Lower lobe of right lung (tissue), 2 donors: ENCODE data around the gene ELP4. TPM values are rescaled to one million over a fixed set of nuclear protein-coding genes. Genes with fewer than 3 reads are reported as not detected.
"Not testable (repeated sequence)": the region's sequence is repeated elsewhere in the genome, so short reads cannot be mapped to it uniquely, and the experiment has no call there.

Experiments used
- ATAC-seq, 2 donors: fragments of 200-7000 bp; cut with Tn5 transposase; one replicate each; pipeline ENCODE4 v1.9.1; 2020 to 2022; ENCODE audit warnings: mild to moderate bottlenecking in 2 of 2, moderate library complexity in 2 of 2
- DNase-seq: peaks from one replicate; pipeline ENCODE4 v3.0.0-alpha.2; 2020
- H3K27ac ChIP-seq: fragments of 200-600 bp; one replicate; pipeline ENCODE4 v1.8.0; 2022
- H3K27me3 ChIP-seq: fragments of 200-600 bp; one replicate; pipeline ENCODE4 v1.8.0; 2022; ENCODE audit warnings: low read depth
- H3K36me3 ChIP-seq: fragments of 200-600 bp; one replicate; pipeline ENCODE4 v1.8.0; 2022; ENCODE audit warnings: mild to moderate bottlenecking
- H3K4me1 ChIP-seq: fragments of 200-600 bp; one replicate; pipeline ENCODE4 v1.8.0; 2022
- H3K4me3 ChIP-seq: fragments of 200-600 bp; one replicate; pipeline ENCODE4 v1.8.0; 2022; ENCODE audit warnings: mild to moderate bottlenecking
- H3K9me3 ChIP-seq: fragments of 200-600 bp; one replicate; pipeline ENCODE4 v1.8.0; 2022
- CTCF ChIP-seq: fragments of 200-600 bp; IDR thresholded peaks from one replicate; pipeline ENCODE4 v1.8.0; 2022; ENCODE audit warnings: antibody characterized with exemption, mild to moderate bottlenecking
- intact Hi-C: fragments of 100-400 bp; cut with DNase I; formaldehyde crosslinking; loops from one replicate; pipeline ENCODE4 v1.11.0; 2022
- total RNA-seq: library from RNA; stranded (reverse); fragmentation: NEBNext Ultra II Directional; extraction: Animal tissue kit (Norgen Biotek cat#: 25700); gene quantifications from one replicate; pipeline ENCODE4 v1.2.1, GENCODE V29; 2021
- donor health status: DM: no; HTN: yes; CAD: no; lungs with severe emphysema.

Gene ELP4
- total RNA-seq, 1 donor from 2014 or later, result 22.1 TPM

GRCh38 chr11:31671681-31672080 is 162.1 kb downstream of the ELP4 start:
- no peaks in the 10 kb centered on the region for H3K9me3 ChIP-seq
- ATAC-seq, result no peak
- H3K27ac ChIP-seq, result no peak overlapping the region
- intact Hi-C loops, result no loop called here
- TF ChIP-seq CTCF, result no peak
- H3K4me1 ChIP-seq, result no peaks in the 10 kb centered on the region
- no peak overlapping the region for H3K4me3 ChIP-seq
- no peaks in the 10 kb centered on the region for H3K36me3 ChIP-seq
- H3K27me3 ChIP-seq, result no peaks in the 10 kb centered on the region
- DNase-seq, result no peak

GRCh38 chr11:31673108-31673507 is 163.5 kb downstream of the ELP4 start:
- intact Hi-C loops, H3K36me3 ChIP-seq, ATAC-seq: not testable (repeated sequence)

GRCh38 chr11:31676280-31676982 is 166.9 kb downstream of the ELP4 start:
- Histone ChIP-seq H3K4me1 (no peaks in the 10 kb centered on the region), H3K27me3 (no peaks in the 10 kb centered on the region), H3K27ac (no peak overlapping the region), H3K4me3 (no peak overlapping the region), H3K9me3 (no peaks in the 10 kb centered on the region), H3K36me3 (no peaks in the 10 kb centered on the region)
- no peak for TF ChIP-seq CTCF
- ATAC-seq (no peak), DNase-seq (no peak)
- intact Hi-C loops, result no loop called here

More at GRCh38 chr11:31673108-31673507, 163.5 kb downstream of the ELP4 start:
- not testable (repeated sequence) for H3K4me3 ChIP-seq, H3K4me1 ChIP-seq, DNase-seq, H3K9me3 ChIP-seq, H3K27me3 ChIP-seq, H3K27ac ChIP-seq

GRCh38 chr11:31680770-31681169 is 171.2 kb downstream of the ELP4 start:
- Histone ChIP-seq H3K4me3 (no peak overlapping the region), H3K36me3 (no peaks in the 10 kb centered on the region), H3K9me3 (no peaks in the 10 kb centered on the region), H3K4me1 (no peaks in the 10 kb centered on the region), H3K27me3 (no peaks in the 10 kb centered on the region), H3K27ac (no peak overlapping the region)
- intact Hi-C loops, result no loop called here
- DNase-seq (no peak), ATAC-seq (no peak)
- TF ChIP-seq CTCF, result no peak

- intact Hi-C loops, result no loop called here
- Histone ChIP-seq H3K27ac (no peak overlapping the region), H3K4me3 (no peak overlapping the region), H3K36me3 (no peaks in the 10 kb centered on the region), H3K27me3 (no peaks in the 10 kb centered on the region), H3K9me3 (no peaks in the 10 kb centered on the region), H3K4me1 (no peaks in the 10 kb centered on the region)
- DNase-seq, result no peak
- ATAC-seq, result no peak
- TF ChIP-seq CTCF, result no peak
These were observed 177.7 kb downstream of the ELP4 start for GRCh38 chr11:31687256-31687655.

GRCh38 chr11:31687861-31688260 is 178.3 kb downstream of the ELP4 start:
- Histone ChIP-seq H3K9me3 (no peaks in the 10 kb centered on the region), H3K4me3 (no peak overlapping the region), H3K27ac (no peak overlapping the region), H3K27me3 (no peaks in the 10 kb centered on the region), H3K4me1 (no peaks in the 10 kb centered on the region), H3K36me3 (no peaks in the 10 kb centered on the region)
- no peak for DNase-seq
- no peak for TF ChIP-seq CTCF
- no peak for ATAC-seq
- intact Hi-C loops, result no loop called here
